HepG2 (cell line): ENCODE results near the gene SLC16A3.

Experiments used
- FOXM1 ChIP-seq: sonication (generic); formaldehyde crosslinking; IDR thresholded peaks from 2 replicates; pipeline ENCODE4 v1.5.0; 2020; ENCODE audit warnings: missing genetic modification reagents
- JUND ChIP-seq: sonication (generic); formaldehyde crosslinking; IDR thresholded peaks from 2 replicates; pipeline ENCODE4 v1.8.0; 2022; ENCODE audit warnings: mild to moderate bottlenecking, missing genetic modification reagents
- NFYB ChIP-seq: sonication (generic); formaldehyde crosslinking; IDR thresholded peaks from 2 replicates; pipeline ENCODE4 v1.4.0; 2020; ENCODE audit warnings: missing genetic modification reagents
- POLR2AphosphoS5 ChIP-seq: IDR thresholded peaks from 2 replicates; pipeline ENCODE4 v1.6.1; 2012; ENCODE audit warnings: low read depth, low read length
- SNRNP70 ChIP-seq: fragments of 200-400 bp; formaldehyde crosslinking; IDR thresholded peaks from 2 replicates; pipeline ENCODE4 v1.6.1; 2017; ENCODE audit warnings: mild to moderate bottlenecking, low read depth, low read length, moderate library complexity
- SOX6 ChIP-seq, 2 experiments: fragments of 450-650 bp in 1 of 2; sonication (generic) in 1 of 2; formaldehyde crosslinking in 1 of 2; IDR thresholded peaks; 2 replicates each; pipeline versions ENCODE4 v1.4.0 to v1.6.1; 2017 to 2020; ENCODE audit warnings: antibody characterized with exemption in 1 of 2, mild to moderate bottlenecking in 1 of 2, missing genetic modification reagents in 1 of 2
- ZBTB1 ChIP-seq: sonication (generic); formaldehyde crosslinking; IDR thresholded peaks from 2 replicates; pipeline ENCODE4 v1.4.0; 2020; ENCODE audit warnings: missing genetic modification reagents, borderline replicate concordance
- TF ChIP-seq, protein P1 (sequence below): sonication (generic); formaldehyde crosslinking; IDR thresholded peaks from 2 replicates; pipeline ENCODE4 v1.4.0; 2020; ENCODE audit warnings: missing genetic modification reagents
- TF ChIP-seq, protein P2 (sequence below): sonication (generic); formaldehyde crosslinking; IDR thresholded peaks from 2 replicates; pipeline ENCODE4 v1.4.0; 2020; ENCODE audit warnings: low read depth, mild to moderate bottlenecking, missing genetic modification reagents

DNA sequence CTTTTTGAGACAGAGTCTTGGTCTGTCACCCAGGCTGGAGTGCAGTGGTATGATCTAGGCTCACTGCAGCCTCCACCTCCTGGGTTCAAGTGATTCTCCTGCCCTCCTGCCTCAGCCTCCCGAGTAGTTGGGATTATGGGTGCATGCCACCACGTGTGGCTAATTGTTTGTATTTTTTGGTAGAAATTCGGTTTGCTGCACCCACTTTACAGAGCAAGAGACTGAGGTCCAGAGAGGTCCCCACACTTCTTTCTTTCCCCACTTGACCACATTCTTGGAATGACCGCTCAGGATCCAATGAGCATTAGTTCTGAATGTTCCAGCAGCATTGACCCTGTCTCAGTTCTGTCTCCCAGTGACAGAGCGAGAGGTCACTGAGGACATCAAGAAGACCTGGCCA is 5.3 kb upstream of the SLC16A3 start:
- no peak for TF ChIP-seq ZBTB1
- TF ChIP-seq NFYB (CRISPR knock-in tag) = no peak
- TF ChIP-seq, protein P1, sequence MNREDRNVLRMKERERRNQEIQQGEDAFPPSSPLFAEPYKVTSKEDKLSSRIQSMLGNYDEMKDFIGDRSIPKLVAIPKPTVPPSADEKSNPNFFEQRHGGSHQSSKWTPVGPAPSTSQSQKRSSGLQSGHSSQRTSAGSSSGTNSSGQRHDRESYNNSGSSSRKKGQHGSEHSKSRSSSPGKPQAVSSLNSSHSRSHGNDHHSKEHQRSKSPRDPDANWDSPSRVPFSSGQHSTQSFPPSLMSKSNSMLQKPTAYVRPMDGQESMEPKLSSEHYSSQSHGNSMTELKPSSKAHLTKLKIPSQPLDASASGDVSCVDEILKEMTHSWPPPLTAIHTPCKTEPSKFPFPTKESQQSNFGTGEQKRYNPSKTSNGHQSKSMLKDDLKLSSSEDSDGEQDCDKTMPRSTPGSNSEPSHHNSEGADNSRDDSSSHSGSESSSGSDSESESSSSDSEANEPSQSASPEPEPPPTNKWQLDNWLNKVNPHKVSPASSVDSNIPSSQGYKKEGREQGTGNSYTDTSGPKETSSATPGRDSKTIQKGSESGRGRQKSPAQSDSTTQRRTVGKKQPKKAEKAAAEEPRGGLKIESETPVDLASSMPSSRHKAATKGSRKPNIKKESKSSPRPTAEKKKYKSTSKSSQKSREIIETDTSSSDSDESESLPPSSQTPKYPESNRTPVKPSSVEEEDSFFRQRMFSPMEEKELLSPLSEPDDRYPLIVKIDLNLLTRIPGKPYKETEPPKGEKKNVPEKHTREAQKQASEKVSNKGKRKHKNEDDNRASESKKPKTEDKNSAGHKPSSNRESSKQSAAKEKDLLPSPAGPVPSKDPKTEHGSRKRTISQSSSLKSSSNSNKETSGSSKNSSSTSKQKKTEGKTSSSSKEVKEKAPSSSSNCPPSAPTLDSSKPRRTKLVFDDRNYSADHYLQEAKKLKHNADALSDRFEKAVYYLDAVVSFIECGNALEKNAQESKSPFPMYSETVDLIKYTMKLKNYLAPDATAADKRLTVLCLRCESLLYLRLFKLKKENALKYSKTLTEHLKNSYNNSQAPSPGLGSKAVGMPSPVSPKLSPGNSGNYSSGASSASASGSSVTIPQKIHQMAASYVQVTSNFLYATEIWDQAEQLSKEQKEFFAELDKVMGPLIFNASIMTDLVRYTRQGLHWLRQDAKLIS (CRISPR knock-in tag) = no peak
- no peak for TF ChIP-seq SOX6 (IDR thresholded peaks at IDR 0.05)
- TF ChIP-seq SOX6 (CRISPR knock-in tag; IDR thresholded peaks at IDR 0.05) = no peak
- TF ChIP-seq, protein P2, sequence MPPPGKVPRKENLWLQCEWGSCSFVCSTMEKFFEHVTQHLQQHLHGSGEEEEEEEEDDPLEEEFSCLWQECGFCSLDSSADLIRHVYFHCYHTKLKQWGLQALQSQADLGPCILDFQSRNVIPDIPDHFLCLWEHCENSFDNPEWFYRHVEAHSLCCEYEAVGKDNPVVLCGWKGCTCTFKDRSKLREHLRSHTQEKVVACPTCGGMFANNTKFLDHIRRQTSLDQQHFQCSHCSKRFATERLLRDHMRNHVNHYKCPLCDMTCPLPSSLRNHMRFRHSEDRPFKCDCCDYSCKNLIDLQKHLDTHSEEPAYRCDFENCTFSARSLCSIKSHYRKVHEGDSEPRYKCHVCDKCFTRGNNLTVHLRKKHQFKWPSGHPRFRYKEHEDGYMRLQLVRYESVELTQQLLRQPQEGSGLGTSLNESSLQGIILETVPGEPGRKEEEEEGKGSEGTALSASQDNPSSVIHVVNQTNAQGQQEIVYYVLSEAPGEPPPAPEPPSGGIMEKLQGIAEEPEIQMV (CRISPR knock-in tag) = no peak
- TF ChIP-seq SNRNP70 = no peak
- no peak for TF ChIP-seq JUND
- no peak for TF ChIP-seq POLR2AphosphoS5
- no peak for TF ChIP-seq FOXM1 (CRISPR knock-in tag)
